Astrocyte (in vitro differentiated cells and primary cell): Measurements from ENCODE around the gene TP53BP1. TPM values are rescaled to one million over a fixed set of nuclear protein-coding genes. Genes with fewer than 3 reads are reported as not detected.

Experiments
- DNase-seq: peaks from one replicate; pipeline ENCODE4 v3.0.0-alpha.2; 2010; ENCODE audit warnings: low read depth
- FAIRE-seq: peaks from 2 replicates; lab custom pipeline; 2011; peaks lifted over from hg19 to GRCh38; lab: Jason Lieb, UNC
- H2AFZ ChIP-seq: 2 replicates; pipeline ENCODE4 v1.6.0; 2012; ENCODE audit warnings: low read depth, low read length, inconsistent platforms
- H3K27ac ChIP-seq: 2 replicates; pipeline ENCODE4 v1.5.1; 2011; ENCODE audit warnings: low read depth, low read length, inconsistent platforms
- H3K27me3 ChIP-seq: 2 replicates; pipeline ENCODE4 v1.6.0; 2011; ENCODE audit warnings: low read length, inconsistent platforms; ENCODE audit not compliant: insufficient read depth
- H3K36me3 ChIP-seq: 2 replicates; pipeline ENCODE4 v1.5.1; 2011; ENCODE audit warnings: low read length, inconsistent platforms; ENCODE audit not compliant: insufficient read depth
- H3K4me1 ChIP-seq: 2 replicates; pipeline ENCODE4 v1.5.1; 2011; ENCODE audit warnings: low read length, inconsistent platforms; ENCODE audit not compliant: insufficient read depth
- H3K4me2 ChIP-seq: 2 replicates; pipeline ENCODE4 v1.6.0; 2012; ENCODE audit warnings: low read length, inconsistent platforms
- H3K4me3 ChIP-seq: 2 replicates; pipeline ENCODE4 v1.5.1; 2011; ENCODE audit warnings: low read depth, mild to moderate bottlenecking, low read length, inconsistent platforms; ENCODE audit not compliant: insufficient read depth
- H3K79me2 ChIP-seq: 2 replicates; pipeline ENCODE4 v1.6.0; 2012; ENCODE audit warnings: mild to moderate bottlenecking, low read length, inconsistent platforms; ENCODE audit not compliant: insufficient read depth
- H3K9ac ChIP-seq: 2 replicates; pipeline ENCODE4 v1.6.0; 2012; ENCODE audit warnings: mild to moderate bottlenecking, low read length, inconsistent platforms
- H3K9me3 ChIP-seq: 2 replicates; pipeline ENCODE4 v1.5.1; 2012; ENCODE audit warnings: low read depth, mild to moderate bottlenecking, low read length, inconsistent platforms; ENCODE audit not compliant: insufficient read depth
- H4K20me1 ChIP-seq: 2 replicates; pipeline ENCODE4 v1.6.0; 2012; ENCODE audit warnings: low read length, inconsistent platforms; ENCODE audit not compliant: insufficient read depth
- H3K27ac Mint-ChIP-seq: one replicate; pipeline ENCODE4 v1.8.0; 2021; ENCODE audit warnings: mild to moderate bottlenecking, mixed read lengths; ENCODE audit not compliant: unreplicated experiment
- H3K27me3 Mint-ChIP-seq: one replicate; pipeline ENCODE4 v1.8.0; 2021; ENCODE audit warnings: low read depth, mixed read lengths; ENCODE audit not compliant: unreplicated experiment
- H3K36me3 Mint-ChIP-seq: one replicate; pipeline ENCODE4 v1.8.0; 2021; ENCODE audit warnings: low read depth, mixed read lengths; ENCODE audit not compliant: unreplicated experiment
- H3K4me1 Mint-ChIP-seq: one replicate; pipeline ENCODE4 v1.8.0; 2021; ENCODE audit warnings: low read depth, mixed read lengths; ENCODE audit not compliant: unreplicated experiment
- H3K4me3 Mint-ChIP-seq: one replicate; pipeline ENCODE4 v1.8.0; 2021; ENCODE audit warnings: mild to moderate bottlenecking, moderate library complexity, mixed read lengths; ENCODE audit not compliant: unreplicated experiment
- H3K9me3 Mint-ChIP-seq: one replicate; pipeline ENCODE4 v1.8.0; 2021; ENCODE audit warnings: mild to moderate bottlenecking, mixed read lengths; ENCODE audit not compliant: unreplicated experiment
- EZH2 ChIP-seq: IDR thresholded peaks from 2 replicates; pipeline ENCODE4 v1.6.1; 2012; ENCODE audit warnings: mild to moderate bottlenecking, low read length, inconsistent platforms; ENCODE audit not compliant: insufficient read depth
- total RNA-seq: library from RNA; stranded (reverse); gene quantifications from 2 replicates; pipeline ENCODE4 v1.2.1, GENCODE V29; 2021
- TF ChIP-seq, protein P1 (sequence below): IDR thresholded peaks from 2 replicates; pipeline ENCODE4 v1.5.1; 2011; ENCODE audit warnings: low read depth, mild to moderate bottlenecking, inconsistent platforms, low read length, moderate library complexity; ENCODE audit not compliant: insufficient read depth

Gene TP53BP1
- total RNA-seq, 1 donor from 2014 or later: 71.9 TPM

DNA sequence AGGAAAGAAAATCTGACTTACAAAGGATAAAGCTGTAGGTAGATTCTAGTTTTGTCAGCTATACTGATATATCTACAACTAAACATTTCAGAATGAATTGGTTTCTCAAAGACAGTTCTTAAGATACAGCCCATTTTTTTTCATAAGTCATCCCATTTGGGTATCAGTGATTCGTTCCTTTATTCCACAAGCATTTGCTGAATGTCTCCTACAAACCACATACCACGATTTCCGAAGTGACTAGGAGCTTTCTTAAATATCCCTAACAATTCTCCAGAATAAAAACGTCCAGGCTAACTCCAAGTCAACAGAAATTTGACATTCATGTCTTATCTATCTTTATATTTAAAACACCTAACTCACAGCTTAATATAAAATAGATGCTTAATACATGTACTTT lies 59.8 kb downstream of the TP53BP1 start:
- DNase-seq (peak; percentile 82), FAIRE-seq (no peak)
- H3K9ac ChIP-seq: no peak overlapping the region
- Mint-ChIP-seq H3K36me3 (peaks cover 25% of the 10 kb centered on the region), H3K4me1 (peaks cover 25% of the 10 kb centered on the region), H3K9me3 (no peaks in the 10 kb centered on the region), H3K4me3 (no peak overlapping the region), H3K27me3 (no peaks in the 10 kb centered on the region), H3K27ac (peak overlapping the region; percentile 48)
- H3K9me3 ChIP-seq: no peaks in the 10 kb centered on the region
- no peak overlapping the region for H3K4me3 ChIP-seq
- no peaks in the 10 kb centered on the region for H3K4me1 ChIP-seq
- TF ChIP-seq, protein P1, sequence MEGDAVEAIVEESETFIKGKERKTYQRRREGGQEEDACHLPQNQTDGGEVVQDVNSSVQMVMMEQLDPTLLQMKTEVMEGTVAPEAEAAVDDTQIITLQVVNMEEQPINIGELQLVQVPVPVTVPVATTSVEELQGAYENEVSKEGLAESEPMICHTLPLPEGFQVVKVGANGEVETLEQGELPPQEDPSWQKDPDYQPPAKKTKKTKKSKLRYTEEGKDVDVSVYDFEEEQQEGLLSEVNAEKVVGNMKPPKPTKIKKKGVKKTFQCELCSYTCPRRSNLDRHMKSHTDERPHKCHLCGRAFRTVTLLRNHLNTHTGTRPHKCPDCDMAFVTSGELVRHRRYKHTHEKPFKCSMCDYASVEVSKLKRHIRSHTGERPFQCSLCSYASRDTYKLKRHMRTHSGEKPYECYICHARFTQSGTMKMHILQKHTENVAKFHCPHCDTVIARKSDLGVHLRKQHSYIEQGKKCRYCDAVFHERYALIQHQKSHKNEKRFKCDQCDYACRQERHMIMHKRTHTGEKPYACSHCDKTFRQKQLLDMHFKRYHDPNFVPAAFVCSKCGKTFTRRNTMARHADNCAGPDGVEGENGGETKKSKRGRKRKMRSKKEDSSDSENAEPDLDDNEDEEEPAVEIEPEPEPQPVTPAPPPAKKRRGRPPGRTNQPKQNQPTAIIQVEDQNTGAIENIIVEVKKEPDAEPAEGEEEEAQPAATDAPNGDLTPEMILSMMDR: no peak
- no peak for TF ChIP-seq EZH2
- H2AFZ ChIP-seq: no peak overlapping the region
- H3K36me3 ChIP-seq: peaks cover 23% of the 10 kb centered on the region
- H3K4me2 ChIP-seq: peak overlapping the region; percentile 4
- H3K27ac ChIP-seq: no peak overlapping the region
- peaks cover 10% of the 10 kb centered on the region for H4K20me1 ChIP-seq
- no peaks in the 10 kb centered on the region for H3K79me2 ChIP-seq
- no peaks in the 10 kb centered on the region for H3K27me3 ChIP-seq

DNA sequence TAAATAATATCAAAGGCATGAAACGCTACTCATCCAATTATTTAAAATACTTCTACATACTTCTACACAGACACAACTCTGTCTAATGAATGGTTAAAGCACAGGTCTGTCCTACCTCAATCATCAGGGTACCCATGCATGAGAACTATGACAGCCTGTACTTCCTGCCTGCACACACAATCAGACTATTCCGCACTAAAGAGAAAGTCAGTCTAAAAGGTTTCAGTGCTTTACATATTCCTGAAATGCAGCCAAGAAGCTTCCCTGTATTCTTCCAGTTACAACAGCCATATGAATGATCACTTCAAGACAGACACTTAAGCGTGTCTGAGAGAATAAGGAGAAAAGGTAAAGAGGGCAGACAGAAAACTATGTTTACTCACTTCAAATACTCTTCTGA lies 63.3 kb downstream of the TP53BP1 start:
- no peak overlapping the region for H3K4me3 ChIP-seq
- no peak overlapping the region for H3K27ac ChIP-seq
- H3K36me3 ChIP-seq: peaks cover 24% of the 10 kb centered on the region
- H3K4me1 Mint-ChIP-seq: peaks cover 23% of the 10 kb centered on the region
- no peaks in the 10 kb centered on the region for H3K27me3 Mint-ChIP-seq
- no peak overlapping the region for H3K4me2 ChIP-seq
- no peak for DNase-seq
- H4K20me1 ChIP-seq: peaks cover 9% of the 10 kb centered on the region
- no peaks in the 10 kb centered on the region for H3K27me3 ChIP-seq
- FAIRE-seq: no peak
- no peaks in the 10 kb centered on the region for H3K9me3 ChIP-seq
- H3K9me3 Mint-ChIP-seq: no peaks in the 10 kb centered on the region
- peaks cover 33% of the 10 kb centered on the region for H3K36me3 Mint-ChIP-seq
- H3K79me2 ChIP-seq: no peaks in the 10 kb centered on the region
- no peak overlapping the region for H3K27ac Mint-ChIP-seq
- TF ChIP-seq EZH2: no peak
- TF ChIP-seq, protein P1: no peak
- H3K9ac ChIP-seq: no peak overlapping the region
- H2AFZ ChIP-seq: no peak overlapping the region
- no peak overlapping the region for H3K4me3 Mint-ChIP-seq
- no peaks in the 10 kb centered on the region for H3K4me1 ChIP-seq

DNA sequence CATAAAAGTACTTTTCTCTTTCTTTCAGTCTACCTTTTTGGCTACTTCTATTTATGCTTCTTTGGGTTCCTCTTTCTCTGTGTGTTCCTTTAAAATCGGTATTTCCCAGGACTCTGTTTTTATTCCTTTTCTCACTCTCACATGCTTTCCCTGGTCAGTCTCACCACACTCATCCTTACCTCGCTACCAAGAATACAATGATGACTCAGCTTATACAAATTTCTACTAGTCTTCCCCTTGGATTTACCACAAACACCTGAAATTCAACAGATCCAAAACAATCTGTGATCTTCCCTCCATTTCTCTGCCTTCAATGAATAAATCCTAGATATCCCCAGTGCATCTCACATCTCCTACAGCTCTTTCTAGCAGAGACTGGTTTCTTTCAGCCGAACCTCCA lies 69.2 kb downstream of the TP53BP1 start:
- Histone ChIP-seq H3K36me3 (peaks cover 35% of the 10 kb centered on the region), H3K4me1 (no peaks in the 10 kb centered on the region), H3K4me2 (no peak overlapping the region), H2AFZ (no peak overlapping the region), H3K9me3 (no peaks in the 10 kb centered on the region), H3K27ac (no peak overlapping the region), H3K79me2 (no peaks in the 10 kb centered on the region), H4K20me1 (peaks cover 4% of the 10 kb centered on the region), H3K27me3 (no peaks in the 10 kb centered on the region), H3K4me3 (no peak overlapping the region), H3K9ac (no peak overlapping the region)
- H3K4me3 Mint-ChIP-seq: no peak overlapping the region
- TF ChIP-seq, protein P1: no peak
- no peak for TF ChIP-seq EZH2
- DNase-seq (no peak), FAIRE-seq (peak; percentile 23)
- H3K27me3 Mint-ChIP-seq: no peaks in the 10 kb centered on the region
- peaks cover 29% of the 10 kb centered on the region for H3K36me3 Mint-ChIP-seq
- H3K4me1 Mint-ChIP-seq: peaks cover 7% of the 10 kb centered on the region
- peak overlapping the region; percentile 9 for H3K27ac Mint-ChIP-seq
- H3K9me3 Mint-ChIP-seq: no peaks in the 10 kb centered on the region
